Activated T-cell treated with anti-CD3 and anti-CD28 coated beads, Interleukin-2, amount 50 U/mL, for 4 hours (primary cell): ENCODE data around the gene SORT1. TPM values are rescaled to one million over a fixed set of nuclear protein-coding genes. Genes with fewer than 3 reads are reported as not detected.

Experiments
- ATAC-seq, 2 donors: fragments of 200-7000 bp; cut with Tn5 transposase; one replicate each; pipeline ENCODE4 v1.10.0; 2021
- DNase-seq: peaks from one replicate; pipeline ENCODE4 v3.0.0-alpha.2; 2020
- H3K27me3 Mint-ChIP-seq: one replicate; pipeline ENCODE4 v1.8.0; 2021; ENCODE audit warnings: low read depth, mixed read lengths
- H3K36me3 Mint-ChIP-seq: one replicate; pipeline ENCODE4 v1.8.0; 2022; ENCODE audit warnings: mixed read lengths; ENCODE audit not compliant: insufficient read depth
- H3K4me1 Mint-ChIP-seq: one replicate; pipeline ENCODE4 v1.8.0; 2021; ENCODE audit warnings: low read depth, mixed read lengths
- H3K4me3 Mint-ChIP-seq: one replicate; pipeline ENCODE4 v1.8.0; 2021; ENCODE audit warnings: mild to moderate bottlenecking, moderate library complexity, mixed read lengths
- H3K9me3 Mint-ChIP-seq: one replicate; pipeline ENCODE4 v1.8.0; 2021; ENCODE audit warnings: mixed read lengths
- total RNA-seq, 3 donors: library from RNA; stranded (reverse); gene quantifications; one replicate each; pipeline ENCODE4 v1.2.1, GENCODE V29; 2021

The SORT1 gene
- total RNA-seq, 3 donors from 2014 or later = 1.1 to 1.6 (median 1.2) TPM

- H3K9me3 Mint-ChIP-seq = no peaks in the 10 kb centered on the region
- peaks cover 3% of the 10 kb centered on the region for H3K36me3 Mint-ChIP-seq
- no peak overlapping the region for H3K4me3 Mint-ChIP-seq
- no peaks in the 10 kb centered on the region for H3K27me3 Mint-ChIP-seq
- no peaks in the 10 kb centered on the region for H3K4me1 Mint-ChIP-seq
- DNase-seq (no peak), ATAC-seq (no peak)
Observed at GRCh38 chr1:109268431-109269211, 129.1 kb downstream of the SORT1 start.

- Mint-ChIP-seq H3K4me1 (peaks cover 1% of the 10 kb centered on the region), H3K4me3 (no peak overlapping the region), H3K36me3 (peaks cover 3% of the 10 kb centered on the region), H3K9me3 (no peaks in the 10 kb centered on the region), H3K27me3 (no peaks in the 10 kb centered on the region)
- ATAC-seq (no peak), DNase-seq (no peak)
Observed at GRCh38 chr1:109267743-109268300, 129.9 kb downstream of the SORT1 start.

- Mint-ChIP-seq H3K9me3 (no peaks in the 10 kb centered on the region), H3K36me3 (peaks cover 3% of the 10 kb centered on the region), H3K4me1 (peaks cover 1% of the 10 kb centered on the region), H3K27me3 (no peaks in the 10 kb centered on the region), H3K4me3 (no peak overlapping the region)
- ATAC-seq = no peak
- DNase-seq = no peak
Observed at GRCh38 chr1:109266965-109267364, 130.8 kb downstream of the SORT1 start.

- ATAC-seq (no peak), DNase-seq (no peak)
- no peaks in the 10 kb centered on the region for H3K9me3 Mint-ChIP-seq
- H3K4me1 Mint-ChIP-seq = peaks cover 1% of the 10 kb centered on the region
- H3K27me3 Mint-ChIP-seq = no peaks in the 10 kb centered on the region
- H3K36me3 Mint-ChIP-seq = peaks cover 3% of the 10 kb centered on the region
- no peak overlapping the region for H3K4me3 Mint-ChIP-seq
Observed at GRCh38 chr1:109265741-109266330, 131.9 kb downstream of the SORT1 start.

GRCh38 chr1:109265016-109265415 lies 132.7 kb downstream of the SORT1 start:
- peaks cover 3% of the 10 kb centered on the region for H3K36me3 Mint-ChIP-seq
- DNase-seq (no peak), ATAC-seq (no peak)
- no peaks in the 10 kb centered on the region for H3K27me3 Mint-ChIP-seq
- no peaks in the 10 kb centered on the region for H3K9me3 Mint-ChIP-seq
- H3K4me3 Mint-ChIP-seq = no peak overlapping the region
- peaks cover 1% of the 10 kb centered on the region for H3K4me1 Mint-ChIP-seq

GRCh38 chr1:109264379-109264755 lies 133.4 kb downstream of the SORT1 start:
- no peak for DNase-seq
- Mint-ChIP-seq H3K4me3 (no peak overlapping the region), H3K36me3 (no peaks in the 10 kb centered on the region), H3K4me1 (peaks cover 1% of the 10 kb centered on the region), H3K27me3 (no peaks in the 10 kb centered on the region), H3K9me3 (no peaks in the 10 kb centered on the region)
- no peak for ATAC-seq

- Mint-ChIP-seq H3K4me3 (no peak overlapping the region), H3K4me1 (peaks cover 1% of the 10 kb centered on the region), H3K27me3 (no peaks in the 10 kb centered on the region), H3K36me3 (no peaks in the 10 kb centered on the region), H3K9me3 (no peaks in the 10 kb centered on the region)
- DNase-seq = peak; percentile 72
- peak; percentile 94 to 95 for ATAC-seq
Observed at GRCh38 chr1:109263597-109264378, 133.9 kb downstream of the SORT1 start.

- DNase-seq = no peak
- Mint-ChIP-seq H3K27me3 (no peaks in the 10 kb centered on the region), H3K4me3 (no peak overlapping the region), H3K4me1 (peaks cover 1% of the 10 kb centered on the region), H3K36me3 (no peaks in the 10 kb centered on the region), H3K9me3 (no peaks in the 10 kb centered on the region)
- peak; percentile 16 to 40 for ATAC-seq
Observed at GRCh38 chr1:109263234-109263596, 134.5 kb downstream of the SORT1 start.

- Mint-ChIP-seq H3K4me3 (no peak overlapping the region), H3K4me1 (peaks cover 1% of the 10 kb centered on the region), H3K9me3 (no peaks in the 10 kb centered on the region), H3K27me3 (no peaks in the 10 kb centered on the region), H3K36me3 (no peaks in the 10 kb centered on the region)
- DNase-seq (no peak), ATAC-seq (no peak)
Observed at GRCh38 chr1:109262231-109263055, 135.3 kb downstream of the SORT1 start.

- Mint-ChIP-seq H3K4me1 (peaks cover 1% of the 10 kb centered on the region), H3K36me3 (no peaks in the 10 kb centered on the region), H3K9me3 (no peaks in the 10 kb centered on the region), H3K4me3 (no peak overlapping the region), H3K27me3 (no peaks in the 10 kb centered on the region)
- no peak for DNase-seq
- ATAC-seq = no peak
Observed at GRCh38 chr1:109261578-109261977, 136.1 kb downstream of the SORT1 start.

- Mint-ChIP-seq H3K4me3 (no peak overlapping the region), H3K9me3 (no peaks in the 10 kb centered on the region), H3K27me3 (no peaks in the 10 kb centered on the region), H3K4me1 (peaks cover 1% of the 10 kb centered on the region), H3K36me3 (no peaks in the 10 kb centered on the region)
- ATAC-seq (no peak), DNase-seq (no peak)
Observed at GRCh38 chr1:109261006-109261405, 136.7 kb downstream of the SORT1 start.

- H3K4me1 Mint-ChIP-seq = peaks cover 1% of the 10 kb centered on the region
- no peak overlapping the region for H3K4me3 Mint-ChIP-seq
- H3K36me3 Mint-ChIP-seq = no peaks in the 10 kb centered on the region
- ATAC-seq = no peak
- H3K9me3 Mint-ChIP-seq = no peaks in the 10 kb centered on the region
- H3K27me3 Mint-ChIP-seq = no peaks in the 10 kb centered on the region
- no peak for DNase-seq
Observed at GRCh38 chr1:109259674-109260557, 137.8 kb downstream of the SORT1 start.
